GM18507 (cell line): ENCODE results near the gene TEX10.
A peak's percentile ranks its signal among the peaks of the same experiment; 100 is the strongest.
"Not testable (repeated sequence)": the region's sequence is repeated elsewhere in the genome, so short reads cannot be mapped to it uniquely, and the experiment has no call there.

Source experiments
- DNase-seq: peaks from one replicate; pipeline ENCODE4 v3.0.0; 2011; ENCODE audit warnings: low read depth; ENCODE audit not compliant: insufficient read length; ENCODE audit errors: extremely low spot score
- FAIRE-seq: peaks from 2 replicates; lab custom pipeline; 2011; peaks lifted over from hg19 to GRCh38; lab: Jason Lieb, UNC

Gene TEX10

GRCh38 chr9:100352727-100353505, at the start of gene TEX10:
TSS of gene TEX10 (minus strand) at chr9:100352942. CDS start at chr9:100349363, 3,579 bp downstream.
- DNase-seq = peak; percentile 92
- peak; percentile 88 for FAIRE-seq

GRCh38 chr9:100401042-100401441, 48.3 kb upstream of the TEX10 start:
- FAIRE-seq (no peak), DNase-seq (no peak)

GRCh38 chr9:100397529-100398266, 45.0 kb upstream of the TEX10 start:
- no peak for DNase-seq
- no peak for FAIRE-seq

DNA sequence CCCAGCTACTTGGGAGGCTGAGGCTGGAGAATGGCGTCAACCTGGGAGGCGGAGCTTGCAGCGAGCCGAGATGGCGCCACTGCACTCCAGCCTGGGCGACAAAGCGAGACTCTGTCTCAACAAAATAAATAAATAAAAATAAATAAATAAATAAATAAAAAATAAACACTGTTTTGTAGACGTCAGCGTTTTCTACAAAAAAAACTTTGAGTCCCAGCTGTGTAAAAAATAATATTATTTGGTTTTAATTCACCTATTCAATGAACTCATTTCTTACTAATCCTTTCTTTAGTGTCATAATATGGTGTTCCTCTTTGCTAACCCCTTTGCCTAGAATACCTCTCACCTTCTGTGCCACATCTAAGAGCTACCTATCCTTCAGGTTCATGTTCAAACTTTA, 44.0 kb upstream of the TEX10 start:
- DNase-seq (no peak), FAIRE-seq (no peak)

DNA sequence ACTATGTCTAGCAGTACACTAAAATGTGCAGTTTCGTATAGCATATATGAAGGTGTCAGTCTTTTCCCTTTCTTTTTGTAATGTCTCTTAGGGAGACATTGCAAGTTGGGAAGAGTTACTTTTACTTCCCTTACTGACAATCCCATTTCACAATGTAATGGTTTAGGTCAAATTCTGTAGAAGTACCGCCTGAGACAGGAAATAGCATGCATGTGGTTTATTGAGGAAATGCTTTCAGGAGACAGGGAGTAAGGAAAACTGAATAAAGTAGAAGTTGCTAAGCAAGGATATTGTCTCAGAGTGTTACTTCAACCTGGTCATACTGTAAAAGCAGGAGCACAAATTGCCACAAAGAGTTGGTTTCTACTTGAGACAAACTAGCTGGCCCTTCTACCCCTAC, 42.1 kb upstream of the TEX10 start:
- no peak for DNase-seq
- no peak for FAIRE-seq

- DNase-seq = no peak
- no peak for FAIRE-seq
Measured at GRCh38 chr9:100394032-100394695, 41.4 kb upstream of the TEX10 start.

- FAIRE-seq, DNase-seq: not testable (repeated sequence)
Measured at GRCh38 chr9:100392989-100393388, 40.2 kb upstream of the TEX10 start.

GRCh38 chr9:100379862-100380261, 27.1 kb upstream of the TEX10 start:
- FAIRE-seq (no peak), DNase-seq (no peak)

DNA sequence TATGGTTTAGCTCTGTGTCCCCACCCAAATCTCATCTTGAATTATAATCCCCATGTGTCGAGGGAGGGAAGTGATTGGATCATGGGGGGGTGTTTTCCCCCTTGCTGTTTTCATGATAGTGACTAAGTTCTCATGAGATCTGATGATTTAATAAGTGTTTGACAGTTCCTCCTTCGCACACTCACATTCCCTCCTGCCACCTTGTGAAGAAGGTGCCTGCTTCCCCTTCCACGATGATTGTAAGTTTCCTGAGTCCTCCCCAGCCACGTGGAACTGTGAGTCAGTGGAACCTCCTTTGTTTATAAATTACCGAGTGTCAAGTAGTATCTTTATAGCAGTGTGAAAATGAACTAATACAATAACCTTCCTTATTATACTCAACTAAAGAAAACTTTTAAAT, 24.3 kb upstream of the TEX10 start:
- no peak for FAIRE-seq
- DNase-seq = no peak

GRCh38 chr9:100375658-100376057, 22.9 kb upstream of the TEX10 start:
- no peak for DNase-seq
- FAIRE-seq = no peak

DNA sequence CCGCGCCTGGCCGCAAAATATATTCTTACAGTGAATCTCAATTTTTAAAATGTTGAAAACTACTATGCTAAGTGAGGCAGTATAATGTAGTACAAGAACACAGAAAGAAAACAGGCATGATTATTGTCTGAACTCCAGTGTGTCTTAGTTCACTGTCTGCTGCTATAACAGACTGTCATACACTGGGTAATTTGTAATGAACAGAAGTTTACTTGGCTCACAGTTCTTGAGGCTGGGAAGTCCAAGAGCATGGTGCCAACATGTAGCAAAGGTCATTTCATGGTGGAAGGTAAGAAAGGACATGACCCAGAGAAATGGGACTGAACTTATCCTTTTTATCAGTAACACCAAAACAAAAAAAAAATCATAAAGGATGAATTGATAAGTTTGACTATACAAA, 19.9 kb upstream of the TEX10 start:
- FAIRE-seq = no peak
- DNase-seq = no peak

DNA sequence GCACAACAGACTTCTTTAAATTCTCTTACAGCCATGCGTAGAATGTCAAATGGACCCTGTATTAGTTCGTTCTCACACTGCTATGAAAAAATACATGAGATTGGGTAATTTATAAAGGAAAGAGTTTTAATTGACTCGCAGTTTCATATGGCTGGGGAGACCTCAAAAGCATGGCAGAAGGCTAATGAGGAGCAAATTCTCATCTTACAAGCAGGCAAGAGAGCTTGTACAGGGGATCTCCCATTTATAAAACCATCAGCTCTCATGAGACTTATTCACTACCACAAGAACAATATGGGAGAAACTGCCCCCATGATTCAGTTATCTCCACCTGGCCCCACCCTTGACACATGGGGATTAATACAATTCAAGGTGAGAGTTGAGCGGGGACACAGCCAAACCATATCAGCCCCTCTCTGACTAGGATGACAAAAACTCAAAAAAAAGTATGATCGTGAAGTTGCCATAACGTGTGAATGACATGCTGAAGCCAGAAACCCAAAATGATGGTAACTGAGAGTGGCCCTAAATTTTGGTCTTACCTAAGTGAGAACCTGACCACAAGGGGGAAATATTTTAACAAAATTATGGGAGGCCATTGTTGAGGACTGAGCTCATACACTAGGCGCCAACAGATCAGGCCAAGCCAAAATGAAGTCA, 17.5 kb upstream of the TEX10 start:
- DNase-seq = no peak
- FAIRE-seq = no peak

DNA sequence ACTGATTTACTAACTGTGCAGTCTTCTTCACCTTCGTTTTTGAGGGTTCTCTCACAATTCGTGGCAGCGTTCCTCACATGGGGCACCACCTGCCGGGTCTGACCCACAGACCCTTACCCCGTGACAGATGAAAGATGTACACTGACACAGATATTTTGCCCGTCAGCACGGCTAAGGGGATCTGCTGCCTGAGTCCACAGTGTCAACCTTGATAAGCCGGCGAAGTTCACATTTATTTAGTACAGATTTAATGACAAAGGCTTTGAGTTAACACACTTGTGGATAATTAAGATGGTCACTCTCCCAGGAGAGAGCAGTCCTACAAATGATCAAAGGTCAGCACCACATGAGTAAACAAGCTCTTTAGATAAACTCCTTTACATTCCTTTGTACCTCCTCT, 15.9 kb upstream of the TEX10 start:
- FAIRE-seq (no peak), DNase-seq (no peak)

DNA sequence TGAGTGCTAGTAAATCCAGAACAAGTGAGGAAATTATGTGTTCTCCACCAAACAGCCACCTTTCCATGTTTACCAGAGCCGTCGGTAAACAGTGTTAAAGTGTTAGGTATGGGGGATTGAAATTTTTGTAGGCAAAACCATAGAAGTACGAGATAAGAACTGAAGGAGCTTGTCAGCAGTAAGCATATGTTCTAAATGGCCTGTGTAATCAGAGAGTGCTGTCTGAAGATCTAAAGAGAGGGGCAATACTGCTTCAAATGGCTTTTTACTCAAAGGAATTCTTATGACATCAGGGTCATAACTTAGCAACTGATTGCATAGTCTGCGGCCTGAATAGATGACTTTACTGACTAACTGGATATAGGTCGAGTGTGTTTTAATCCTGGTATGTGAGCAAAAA, 13.4 kb upstream of the TEX10 start:
- DNase-seq = no peak
- FAIRE-seq = no peak

- FAIRE-seq (no peak), DNase-seq (no peak)
Measured at GRCh38 chr9:100364013-100364412, 11.3 kb upstream of the TEX10 start.

GRCh38 chr9:100359057-100359456, 6.3 kb upstream of the TEX10 start:
- FAIRE-seq (no peak), DNase-seq (no peak)

DNA sequence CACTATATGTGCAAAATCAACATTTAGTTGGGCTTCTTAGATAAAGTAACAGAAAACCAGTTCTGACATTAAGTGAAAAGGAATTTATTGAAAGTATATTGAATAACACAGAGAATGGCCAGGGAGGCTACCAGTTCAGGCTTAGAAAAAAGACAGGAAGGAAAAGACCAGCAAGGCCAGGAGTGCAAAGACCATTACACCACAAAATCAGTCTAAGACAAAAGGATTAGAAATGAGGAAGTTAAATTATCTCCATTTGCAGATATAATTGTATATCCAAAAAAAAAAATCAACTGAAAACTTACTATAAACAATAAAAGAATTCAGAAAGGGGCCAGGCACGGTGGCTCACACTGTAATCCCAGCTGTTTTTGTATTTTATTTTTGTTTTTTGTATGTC, 4.8 kb upstream of the TEX10 start:
- no peak for DNase-seq
- no peak for FAIRE-seq

DNA sequence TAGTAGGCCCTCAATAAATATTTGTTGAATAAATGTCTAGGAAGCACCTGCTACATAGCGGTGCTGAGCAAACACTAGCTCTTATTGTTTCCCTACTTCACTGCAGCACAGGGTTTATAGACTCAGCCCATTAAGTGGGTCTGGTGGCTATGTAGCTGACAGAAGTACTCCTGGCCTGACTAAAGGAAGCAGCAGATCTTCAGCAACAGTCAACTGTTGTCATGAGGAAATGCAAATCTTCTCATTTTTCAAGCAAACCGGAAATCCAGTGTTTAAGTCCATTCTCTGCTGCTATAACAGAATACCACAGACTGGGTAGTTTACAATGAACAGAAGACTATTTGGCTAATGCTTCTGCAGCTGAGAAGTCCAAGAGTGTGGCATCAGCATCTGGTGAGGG, 2.8 kb upstream of the TEX10 start:
- FAIRE-seq (peak; percentile 45), DNase-seq (no peak)

DNA sequence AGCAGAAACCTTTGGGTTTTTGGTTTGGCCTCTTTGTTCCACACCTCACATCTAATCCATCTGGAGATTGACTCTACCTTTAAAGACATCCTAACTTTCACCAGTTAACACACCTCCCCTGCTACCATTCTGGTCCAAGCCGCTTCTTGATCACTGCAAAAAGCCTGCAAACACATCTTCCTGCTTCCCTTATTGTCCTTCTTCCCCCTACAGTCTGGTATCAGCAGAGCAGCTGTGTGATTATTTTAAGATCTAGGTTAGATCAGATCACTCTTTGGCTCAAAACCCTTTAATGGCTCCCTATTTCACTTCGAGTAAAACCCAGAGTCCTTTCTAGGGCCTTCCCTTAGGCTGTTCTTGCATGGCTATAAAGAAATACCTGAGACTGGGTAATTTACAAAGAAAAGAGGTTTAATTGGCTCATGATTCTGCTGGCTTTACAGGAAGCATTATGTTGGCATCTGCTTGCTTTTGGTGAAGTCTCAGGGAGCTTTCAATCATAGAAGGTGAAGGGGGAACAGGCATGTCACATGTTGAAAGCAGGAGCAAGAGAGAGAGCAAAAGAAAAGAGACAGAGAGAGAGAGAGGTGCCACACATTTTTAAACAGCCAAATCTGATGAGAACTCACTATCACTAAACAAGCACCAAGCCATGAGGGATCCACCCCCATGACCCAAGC, 1.5 kb upstream of the TEX10 start:
- DNase-seq (no peak), FAIRE-seq (no peak)
